Gastroesophageal sphincter (tissue), 4 donors: Measurements from ENCODE around the gene NIP7. TPM values are rescaled to one million over a fixed set of nuclear protein-coding genes. Genes with fewer than 3 reads are reported as not detected.

Experiments used
- ATAC-seq: fragments of 150-250 bp; one replicate; pipeline ENCODE4 v1.9.1; 2016; ENCODE audit warnings: mild to moderate bottlenecking, moderate library complexity
- H3K27ac ChIP-seq, 4 donors: fragments of 200-600 bp; sonication (generic) in 3 of 4; 1 replicate in 3 of 4; 2 replicates in 1 of 4; pipeline ENCODE4 v1.5.1; 2016 to 2019
- H3K27me3 ChIP-seq: fragments of 200-600 bp; sonication (generic); one replicate; pipeline ENCODE4 v1.5.1; 2019
- H3K36me3 ChIP-seq, 2 donors: fragments of 200-600 bp; sonication (generic); one replicate each; pipeline ENCODE4 v1.5.1; 2019; ENCODE audit warnings: control low read depth in 1 of 2
- H3K4me1 ChIP-seq, 3 donors: fragments of 200-600 bp; sonication (generic); 1 replicate in 2 of 3; 2 replicates in 1 of 3; pipeline ENCODE4 v1.5.1; 2016 to 2019; ENCODE audit warnings: control low read depth in 2 of 3
- H3K4me3 ChIP-seq, 2 donors: fragments of 200-600 bp; sonication (generic); one replicate each; pipeline ENCODE4 v1.5.1; 2019; ENCODE audit warnings: mild to moderate bottlenecking in 1 of 2, moderate library complexity in 1 of 2
- H3K9me3 ChIP-seq, 3 donors: fragments of 200-600 bp; sonication (generic); one replicate each; pipeline ENCODE4 v1.5.1; 2017 to 2019; ENCODE audit warnings: control low read depth in 2 of 3
- EP300 ChIP-seq: sonication (generic); formaldehyde crosslinking; IDR thresholded peaks from one replicate; pipeline ENCODE4 v1.6.1; 2017; ENCODE audit warnings: antibody characterized with exemption, mild to moderate bottlenecking
- POLR2A ChIP-seq, 2 donors: fragments of 450-650 bp; IDR thresholded peaks; one replicate each; pipeline ENCODE4 v1.6.1; 2017; ENCODE audit warnings: antibody characterized with exemption in 2 of 2, mild to moderate bottlenecking in 2 of 2, moderate library complexity in 1 of 2
- POLR2AphosphoS5 ChIP-seq: sonication (generic); formaldehyde crosslinking; IDR thresholded peaks from one replicate; pipeline ENCODE4 v1.6.1; 2017; ENCODE audit warnings: antibody characterized with exemption
- WGBS, 2 donors: methylation state at CpG; one replicate each; pipeline ENCODE4 v1.1.5; 2018; ENCODE audit warnings: low coverage in 1 of 2; 5-methylcytosine and 5-hydroxymethylcytosine counted together
- total RNA-seq, 4 donors: library from RNA; depleted of rRNA; stranded (reverse); fragments of >200 nt; gene quantifications; one replicate each; pipeline ENCODE4 v1.1.0, GENCODE V29; 2016
- TF ChIP-seq, protein P1 (sequence below), 4 experiments: fragments of 200-600 bp in 2 of 4; fragments of 450-650 bp in 2 of 4; sonication (generic) in 1 of 4; IDR thresholded peaks; one replicate each; pipeline ENCODE4 v1.5.1; 2017 to 2019; ENCODE audit warnings: antibody characterized with exemption in 4 of 4, mild to moderate bottlenecking in 2 of 4, moderate library complexity in 2 of 4

The NIP7 gene
- total RNA-seq, 4 donors from 2014 or later: 7.5 to 18.9 (median 15.0) TPM

DNA sequence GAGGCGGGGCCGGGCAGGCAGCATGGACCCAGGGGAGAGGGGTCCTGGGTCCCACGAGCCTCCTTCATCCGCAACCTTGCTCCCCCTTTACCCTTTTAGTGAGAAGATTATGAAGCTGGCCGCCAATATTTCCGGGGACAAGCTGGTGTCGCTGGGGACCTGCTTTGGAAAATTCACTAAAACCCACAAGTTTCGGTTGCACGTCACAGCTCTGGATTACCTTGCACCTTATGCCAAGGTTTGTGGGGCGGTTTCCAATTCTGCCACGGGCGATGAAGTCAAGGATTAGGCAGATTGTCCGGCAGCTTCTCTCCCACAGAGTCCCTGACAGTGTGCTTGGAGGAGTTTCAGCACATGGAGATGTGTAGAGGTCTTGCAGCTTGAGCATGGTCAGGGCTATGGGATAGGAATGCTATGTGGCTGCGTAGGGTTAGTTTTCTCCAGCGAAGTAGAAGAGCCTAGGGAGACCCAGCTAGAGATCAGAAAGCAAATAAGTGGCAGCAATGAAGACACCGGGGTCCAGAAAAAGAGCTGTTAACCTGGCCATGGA is 598 bp downstream of the NIP7 start:
- Histone ChIP-seq H3K27me3 (no peaks in the 10 kb centered on the region), H3K27ac (peak overlapping the region; percentile 77 to 95 (median 92)), H3K36me3 (peaks cover 0 to 38% of the 10 kb centered on the region in 2 donors), H3K4me1 (peaks cover 3 to 31% (median 17%) of the 10 kb centered on the region in 3 donors), H3K4me3 (peak overlapping the region; percentile 89 to 92), H3K9me3 (no peaks in the 10 kb centered on the region)
- TF ChIP-seq, protein P1, sequence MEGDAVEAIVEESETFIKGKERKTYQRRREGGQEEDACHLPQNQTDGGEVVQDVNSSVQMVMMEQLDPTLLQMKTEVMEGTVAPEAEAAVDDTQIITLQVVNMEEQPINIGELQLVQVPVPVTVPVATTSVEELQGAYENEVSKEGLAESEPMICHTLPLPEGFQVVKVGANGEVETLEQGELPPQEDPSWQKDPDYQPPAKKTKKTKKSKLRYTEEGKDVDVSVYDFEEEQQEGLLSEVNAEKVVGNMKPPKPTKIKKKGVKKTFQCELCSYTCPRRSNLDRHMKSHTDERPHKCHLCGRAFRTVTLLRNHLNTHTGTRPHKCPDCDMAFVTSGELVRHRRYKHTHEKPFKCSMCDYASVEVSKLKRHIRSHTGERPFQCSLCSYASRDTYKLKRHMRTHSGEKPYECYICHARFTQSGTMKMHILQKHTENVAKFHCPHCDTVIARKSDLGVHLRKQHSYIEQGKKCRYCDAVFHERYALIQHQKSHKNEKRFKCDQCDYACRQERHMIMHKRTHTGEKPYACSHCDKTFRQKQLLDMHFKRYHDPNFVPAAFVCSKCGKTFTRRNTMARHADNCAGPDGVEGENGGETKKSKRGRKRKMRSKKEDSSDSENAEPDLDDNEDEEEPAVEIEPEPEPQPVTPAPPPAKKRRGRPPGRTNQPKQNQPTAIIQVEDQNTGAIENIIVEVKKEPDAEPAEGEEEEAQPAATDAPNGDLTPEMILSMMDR (IDR thresholded peaks at IDR 0.05): no peak
- TF ChIP-seq POLR2AphosphoS5 (no peak), POLR2A (IDR thresholded peaks at IDR 0.05) (no peak), EP300 (no peak)
- WGBS, 2 donors: 0 to 14% methylated on average over 5 to 8 of the region's 16 CpGs
- no peak for ATAC-seq

DNA sequence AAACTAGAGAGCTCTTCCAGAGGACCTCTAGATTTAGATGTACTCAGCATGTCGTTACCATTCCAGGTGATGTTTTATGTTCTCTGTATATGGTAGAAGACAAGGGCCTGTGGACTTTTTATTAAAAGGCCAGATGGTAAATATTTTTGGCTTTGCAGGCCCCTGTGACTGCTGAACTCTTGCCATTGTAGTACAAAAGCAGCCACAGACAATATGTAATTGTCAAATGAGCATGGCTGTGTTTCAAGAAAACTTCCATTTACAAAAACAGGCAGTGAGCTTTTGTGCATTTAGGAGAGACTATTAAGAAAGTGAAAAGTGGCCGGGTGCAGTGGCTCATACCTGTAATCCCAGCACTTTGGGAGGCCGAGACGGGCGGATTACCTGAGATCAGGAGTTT is 4.6 kb downstream of the NIP7 start:
- H3K36me3 ChIP-seq: peaks cover 0 to 26% of the 10 kb centered on the region in 2 donors
- TF ChIP-seq POLR2A (IDR thresholded peaks at IDR 0.05) (no peak), POLR2AphosphoS5 (no peak), EP300 (no peak)
- TF ChIP-seq, protein P1 (IDR thresholded peaks at IDR 0.05): no peak
- H3K27ac ChIP-seq: no peak overlapping the region
- H3K4me3 ChIP-seq: no peak overlapping the region
- no peak for ATAC-seq
- H3K9me3 ChIP-seq: no peaks in the 10 kb centered on the region
- 83 to 86% methylated on average over 1 to 5 of the region's 5 CpGs for WGBS, 2 donors
- peaks cover 3 to 13% (median 5%) of the 10 kb centered on the region in 3 donors for H3K4me1 ChIP-seq
- no peaks in the 10 kb centered on the region for H3K27me3 ChIP-seq

GRCh38 chr16:69345923-69346322 is 6.4 kb downstream of the NIP7 start:
- Histone ChIP-seq H3K36me3 (peaks cover 0 to 40% of the 10 kb centered on the region in 2 donors), H3K4me1 (peaks cover 0 to 2% (median 0%) of the 10 kb centered on the region in 3 donors), H3K27ac (no peak overlapping the region), H3K27me3 (no peaks in the 10 kb centered on the region), H3K4me3 (no peak overlapping the region), H3K9me3 (no peaks in the 10 kb centered on the region)
- TF ChIP-seq POLR2AphosphoS5 (no peak), EP300 (no peak), POLR2A (IDR thresholded peaks at IDR 0.05) (no peak)
- TF ChIP-seq, protein P1 (IDR thresholded peaks at IDR 0.05): no peak
- ATAC-seq: no peak
- WGBS, 2 donors: 67 to 85% methylated on average over 3 to 4 of the region's 4 CpGs

DNA sequence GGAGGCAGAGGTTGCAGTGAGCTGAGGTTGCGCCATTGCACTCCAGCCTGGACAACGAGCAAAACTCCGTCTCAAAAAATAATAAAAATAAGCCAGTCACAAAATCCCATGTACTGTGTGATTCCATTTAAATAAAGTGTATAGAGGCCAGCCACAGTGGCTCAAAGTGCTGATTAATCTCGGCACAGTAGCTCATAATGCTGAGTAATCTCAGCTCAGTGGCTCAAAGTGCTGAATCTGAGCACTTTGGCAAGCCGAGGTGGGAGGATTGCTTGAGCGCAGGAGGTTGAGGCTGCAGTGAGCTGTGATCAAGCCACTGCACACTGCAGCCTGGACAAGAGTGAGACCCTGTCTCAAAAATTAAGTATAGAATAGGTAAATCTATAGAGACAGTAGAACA is 7.1 kb downstream of the NIP7 start:
- no peak for TF ChIP-seq POLR2AphosphoS5
- TF ChIP-seq, protein P1 (IDR thresholded peaks at IDR 0.05): no peak
- no peak for TF ChIP-seq POLR2A (IDR thresholded peaks at IDR 0.05)
- TF ChIP-seq EP300: no peak
- H3K4me1 ChIP-seq: no peaks in the 10 kb centered on the region
- no peaks in the 10 kb centered on the region for H3K9me3 ChIP-seq
- no peak overlapping the region for H3K27ac ChIP-seq
- H3K36me3 ChIP-seq: peaks cover 0 to 42% of the 10 kb centered on the region in 2 donors
- WGBS, 2 donors: 85 to 86% methylated on average over 4 to 6 of the region's 6 CpGs
- no peak for ATAC-seq
- no peak overlapping the region for H3K4me3 ChIP-seq
- no peaks in the 10 kb centered on the region for H3K27me3 ChIP-seq

DNA sequence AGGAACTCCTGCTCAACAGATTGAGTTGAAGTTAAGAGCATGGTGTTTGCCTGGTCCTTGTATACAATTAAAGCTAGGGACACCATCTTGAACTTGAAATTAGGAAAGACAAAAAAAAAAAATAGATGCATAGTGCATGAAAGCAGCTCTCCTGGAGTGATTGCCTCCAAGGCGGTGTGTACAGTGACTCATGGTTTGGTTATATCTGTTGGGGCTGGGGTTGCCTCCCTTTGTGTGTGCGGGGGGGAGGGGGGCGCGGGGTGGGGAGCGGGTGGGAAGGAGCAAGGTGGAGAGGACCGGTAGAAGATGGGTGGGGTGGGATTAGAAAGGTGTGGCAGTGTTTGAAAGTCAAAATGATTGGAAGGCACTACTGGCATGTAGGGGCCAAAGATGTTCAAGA is 8.7 kb downstream of the NIP7 start:
- H3K4me1 ChIP-seq: no peaks in the 10 kb centered on the region
- peaks cover 0 to 52% of the 10 kb centered on the region in 2 donors for H3K36me3 ChIP-seq
- no peaks in the 10 kb centered on the region for H3K27me3 ChIP-seq
- TF ChIP-seq POLR2AphosphoS5: no peak
- H3K9me3 ChIP-seq: no peaks in the 10 kb centered on the region
- H3K4me3 ChIP-seq: no peak overlapping the region
- H3K27ac ChIP-seq: no peak overlapping the region
- WGBS, 2 donors: 63 to 94% methylated on average over 1 to 3 of the region's 6 CpGs
- ATAC-seq: no peak
